H1 (cell line): Measurements from ENCODE around the gene STAT3. TPM values are rescaled to one million over a fixed set of nuclear protein-coding genes. Genes with fewer than 3 reads are reported as not detected.

Experiments
- CTCF ChIA-PET: fragments of 300-600 bp; sonication (Branson Sonifier 250); formaldehyde crosslinking; loops from one replicate; lab custom pipeline; 2021; ENCODE audit not compliant: partially characterized antibody; lab: Charles Lee
- POLR2A ChIA-PET: fragments of 300-600 bp; sonication (Branson Sonifier 250); formaldehyde crosslinking; loops from one replicate; lab custom pipeline; 2021; ENCODE audit warnings: inconsistent platforms; ENCODE audit not compliant: partially characterized antibody; lab: Charles Lee
- DNase-seq, 2 experiments: peaks; one replicate each; pipeline versions ENCODE4 v3.0.0 to v3.0.0-alpha.2; 2010 to 2022; ENCODE audit warnings: low spot score in 2 of 2, low read depth in 1 of 2, mixed read lengths in 1 of 2
- FAIRE-seq: peaks from 2 replicates; lab custom pipeline; 2011; peaks lifted over from hg19 to GRCh38; lab: Jason Lieb, UNC
- H2AFZ ChIP-seq: 2 replicates; pipeline ENCODE4 v1.8.1; 2012; ENCODE audit warnings: low read length, inconsistent platforms
- H2AK5ac ChIP-seq: 2 replicates; pipeline ENCODE4 v1.6.1; 2013; ENCODE audit warnings: low read depth, low read length
- H2BK120ac ChIP-seq: replicated peaks from 2 replicates; pipeline ENCODE3; 2013; ENCODE audit warnings: low read depth, low read length, inconsistent platforms
- H2BK12ac ChIP-seq: 2 replicates; pipeline ENCODE4 v1.6.1; 2013; ENCODE audit warnings: low read depth, low read length
- H2BK15ac ChIP-seq: 2 replicates; pipeline ENCODE4 v1.6.1; 2013; ENCODE audit warnings: low read length
- H2BK20ac ChIP-seq: 2 replicates; pipeline ENCODE4 v1.6.1; 2013; ENCODE audit warnings: low read length
- H2BK5ac ChIP-seq: 2 replicates; pipeline ENCODE4 v1.6.1; 2013; ENCODE audit warnings: low read depth, low read length
- H3K14ac ChIP-seq: 2 replicates; pipeline ENCODE4 v1.6.1; 2013; ENCODE audit warnings: inconsistent platforms; ENCODE audit not compliant: insufficient read length
- H3K18ac ChIP-seq: 2 replicates; pipeline ENCODE4 v1.6.1; 2013; ENCODE audit warnings: low read length; ENCODE audit errors: extremely low read depth
- H3K23ac ChIP-seq: 2 replicates; pipeline ENCODE4 v1.6.1; 2013; ENCODE audit warnings: inconsistent platforms; ENCODE audit not compliant: insufficient read length
- H3K23me2 ChIP-seq: 2 replicates; pipeline ENCODE4 v1.6.1; 2013; ENCODE audit warnings: low read depth, low read length
- H3K27ac ChIP-seq: 2 replicates; pipeline ENCODE4 v1.6.1; 2011; ENCODE audit warnings: low read depth, low read length, inconsistent platforms
- H3K27me3 ChIP-seq, 4 experiments: replicated peaks in 1 of 4; 1 replicate in 1 of 4; 2 replicates in 3 of 4; pipeline versions ENCODE4 v1.6.1 to v1.8.1; 2011 to 2013; ENCODE audit warnings: low read length in 3 of 4, mild to moderate bottlenecking in 3 of 4, inconsistent platforms in 2 of 4, mixed read lengths in 2 of 4, moderate library complexity in 1 of 4; ENCODE audit not compliant: control insufficient read depth in 3 of 4, insufficient read depth in 3 of 4; ENCODE audit errors: extremely low read depth in 1 of 4
- H3K36me3 ChIP-seq, 4 experiments: 2 replicates each; pipeline versions ENCODE4 v1.6.1 to v1.8.1; 2011 to 2013; ENCODE audit warnings: mild to moderate bottlenecking in 4 of 4, low read length in 3 of 4, moderate library complexity in 2 of 4, control low read depth in 1 of 4, inconsistent platforms in 1 of 4; ENCODE audit not compliant: insufficient read depth in 4 of 4, control insufficient read depth in 2 of 4
- H3K4ac ChIP-seq: replicated peaks from 2 replicates; pipeline ENCODE3; 2013; ENCODE audit warnings: low read length, low read depth, mixed read lengths, inconsistent platforms; ENCODE audit not compliant: insufficient read length
- H3K4me1 ChIP-seq, 4 experiments: replicated peaks in 1 of 4; 1 replicate in 1 of 4; 2 replicates in 3 of 4; pipeline versions ENCODE4 v1.6.1 to v1.8.1; 2011 to 2013; ENCODE audit warnings: low read length in 3 of 4, inconsistent platforms in 2 of 4, mixed read lengths in 1 of 4; ENCODE audit not compliant: insufficient read depth in 4 of 4, control insufficient read depth in 3 of 4
- H3K4me2 ChIP-seq, 2 experiments: 2 replicates each; pipeline versions ENCODE4 v1.6.1 to v1.8.1; 2011 to 2013; ENCODE audit warnings: low read depth in 2 of 2, low read length in 2 of 2, control low read depth in 1 of 2, inconsistent platforms in 1 of 2, mild to moderate bottlenecking in 1 of 2; ENCODE audit not compliant: insufficient read depth in 1 of 2
- H3K4me3 ChIP-seq, 4 experiments: fragments of 200-600, 300-600 bp in 1 of 4; sonication (generic), shearing (Covaris generic), sonication (Bioruptor Twin) in 1 of 4; 2 replicates each; pipeline versions ENCODE4 v1.5.1 to v1.8.1; 2011 to 2016; ENCODE audit warnings: low read length in 4 of 4, low read depth in 3 of 4, control low read depth in 2 of 4, inconsistent platforms in 2 of 4, mild to moderate bottlenecking in 2 of 4, mixed read lengths in 1 of 4, moderate library complexity in 1 of 4; ENCODE audit not compliant: insufficient read depth in 2 of 4; ENCODE audit errors: extremely low read depth in 1 of 4
- H3K56ac ChIP-seq: replicated peaks from 2 replicates; pipeline ENCODE3; 2013; ENCODE audit warnings: low read depth, mild to moderate bottlenecking, mixed read lengths, low read length, inconsistent platforms; ENCODE audit not compliant: insufficient read length
- H3K79me1 ChIP-seq: 2 replicates; pipeline ENCODE4 v1.6.1; 2013; ENCODE audit warnings: low read depth, low read length, control low read depth
- H3K79me2 ChIP-seq, 2 experiments: 2 replicates each; pipeline versions ENCODE4 v1.6.1 to v1.8.1; 2012 to 2013; ENCODE audit warnings: low read length in 2 of 2, mild to moderate bottlenecking in 2 of 2, inconsistent platforms in 1 of 2; ENCODE audit not compliant: insufficient read depth in 2 of 2, control insufficient read depth in 1 of 2
- H3K9ac ChIP-seq, 4 experiments: replicated peaks in 1 of 4; 1 replicate in 1 of 4; 2 replicates in 3 of 4; pipeline versions ENCODE4 v1.6.1 to v1.8.1; 2011 to 2013; ENCODE audit warnings: low read depth in 3 of 4, low read length in 3 of 4, control low read depth in 2 of 4, mild to moderate bottlenecking in 2 of 4, moderate library complexity in 2 of 4, inconsistent platforms in 1 of 4; ENCODE audit errors: extremely low read depth in 1 of 4
- H3K9me3 ChIP-seq, 2 experiments: 2 replicates each; pipeline versions ENCODE4 v1.6.1 to v1.8.1; 2012 to 2013; ENCODE audit warnings: mild to moderate bottlenecking in 2 of 2, moderate library complexity in 2 of 2, control low read depth in 1 of 2, inconsistent platforms in 1 of 2, low read depth in 1 of 2, low read length in 1 of 2, mixed read lengths in 1 of 2; ENCODE audit not compliant: insufficient read depth in 2 of 2
- H4K20me1 ChIP-seq, 2 experiments: replicated peaks in 1 of 2; 2 replicates each; pipeline versions ENCODE3 to v1.8.1; 2011 to 2013; ENCODE audit warnings: inconsistent platforms in 2 of 2, low read length in 2 of 2, mild to moderate bottlenecking in 1 of 2; ENCODE audit not compliant: insufficient read depth in 2 of 2, control insufficient read depth in 1 of 2
- H4K5ac ChIP-seq: 2 replicates; pipeline ENCODE4 v1.6.1; 2013; ENCODE audit warnings: low read length, low read depth, mixed read lengths, inconsistent platforms; ENCODE audit not compliant: insufficient read length
- H4K8ac ChIP-seq: 2 replicates; pipeline ENCODE4 v1.8.0; 2013; ENCODE audit warnings: mild to moderate bottlenecking, moderate library complexity, low read length, inconsistent platforms; ENCODE audit not compliant: insufficient read depth; ENCODE audit errors: extremely low read depth
- H4K91ac ChIP-seq: replicated peaks from 2 replicates; pipeline ENCODE3; 2013; ENCODE audit warnings: low read length, mixed read lengths, inconsistent platforms; ENCODE audit not compliant: insufficient read length
- BCL11A ChIP-seq, 2 experiments: IDR thresholded peaks; one replicate each; pipeline ENCODE4 v1.6.1; 2011; ENCODE audit warnings: low read depth in 2 of 2, low read length in 2 of 2, mild to moderate bottlenecking in 2 of 2
- CBX8 ChIP-seq: fragments of 300-800, 300-1000 bp; sonication (generic); IDR thresholded peaks from 2 replicates; pipeline ENCODE4 v1.7.1; 2016; ENCODE audit warnings: low read depth, low read length, borderline replicate concordance
- CREB1 ChIP-seq: IDR thresholded peaks from 2 replicates; pipeline ENCODE4 v1.6.1; 2012; ENCODE audit warnings: inconsistent platforms
- E2F6 ChIP-seq: IDR thresholded peaks from 2 replicates; pipeline ENCODE4 v1.6.1; 2012; ENCODE audit warnings: inconsistent platforms
- GTF2F1 ChIP-seq: IDR thresholded peaks from 2 replicates; pipeline ENCODE4 v1.6.1; 2012; ENCODE audit warnings: low read depth, low read length, improper control_type of control experiment, borderline replicate concordance
- MAFK ChIP-seq: IDR thresholded peaks from 2 replicates; pipeline ENCODE4 v1.6.1; 2012; ENCODE audit warnings: low read depth, mild to moderate bottlenecking, improper control_type of control experiment, low read length
- NANOG ChIP-seq: IDR thresholded peaks from 2 replicates; pipeline ENCODE4 v1.6.1; 2011; ENCODE audit warnings: low read length, low read depth, mild to moderate bottlenecking, inconsistent platforms; ENCODE audit not compliant: insufficient read depth, poor library complexity, severe bottlenecking
- NRF1 ChIP-seq: IDR thresholded peaks from 2 replicates; pipeline ENCODE4 v1.6.1; 2011; ENCODE audit warnings: mild to moderate bottlenecking, low read depth, low read length, improper control_type of control experiment
- PHF8 ChIP-seq: fragments of 200-600 bp; sonication (generic); conservative IDR thresholded peaks from 2 replicates; pipeline ENCODE4 v1.7.1; 2012; ENCODE audit warnings: low read depth, mild to moderate bottlenecking, inconsistent platforms, low read length, moderate library complexity
- POU5F1 ChIP-seq: IDR thresholded peaks from 2 replicates; pipeline ENCODE4 v1.6.1; 2011; ENCODE audit warnings: low read depth, mild to moderate bottlenecking, low read length, moderate library complexity
- SP1 ChIP-seq: IDR thresholded peaks from 2 replicates; pipeline ENCODE4 v1.6.1; 2011; ENCODE audit warnings: low read depth, low read length
- SUZ12 ChIP-seq: fragments of 200-600 bp; sonication (generic); IDR thresholded peaks from 2 replicates; pipeline ENCODE4 v1.6.1; 2012; ENCODE audit warnings: mild to moderate bottlenecking, inconsistent platforms, low read length, moderate library complexity, mixed read lengths
- WGBS, 2 experiments: shearing (Covaris generic) in 1 of 2; methylation state at CpG; one replicate each; pipeline versions ENCODE4 v1.1.6 to v1.1.7; 2013 to 2015; ENCODE audit warnings: low lambda C conversion rate in 2 of 2, mixed read lengths in 2 of 2, inconsistent platforms in 1 of 2, low coverage in 1 of 2, missing lambda C conversion rate in 1 of 2; ENCODE audit not compliant: insufficient replicate concordance in 2 of 2, insufficient coverage in 1 of 2, insufficient read length in 1 of 2; ENCODE audit errors: extremely low coverage in 1 of 2, missing lambda C conversion rate in 1 of 2; 5-methylcytosine and 5-hydroxymethylcytosine counted together
- polyA plus RNA-seq, 7 experiments: library from polyadenylated mRNA; depleted of rRNA in 3 of 7; stranded (reverse) in 5 of 7; unstranded in 2 of 7; fragments of >200 nt in 5 of 7; fragments of 200-250 nt in 2 of 7; gene quantifications; 1 replicate in 5 of 7; 2 replicates in 1 of 7; 4 replicates in 1 of 7; pipeline versions ENCODE4 v1.2.1 to v1.2.3, GENCODE V29; 2011 to 2013; ENCODE audit warnings: missing spikeins in 2 of 7, mixed read lengths in 2 of 7
- total RNA-seq: library from RNA; stranded (reverse); fragmentation: NEBNext Ultra II Directional; extraction: Animal tissue kit (Norgen Biotek cat#: 25700); gene quantifications from 2 replicates; pipeline ENCODE4 v1.2.1, GENCODE V29; 2021

Gene STAT3
- total and polyA plus RNA-seq, 2 of the 8 experiments (the other 6 are each of a cell fraction or from before 2014, with no cell fraction given) = 38.4 to 94.1 TPM

- Histone ChIP-seq H3K79me2 (no peaks in the 10 kb centered on the region), H3K27ac (no peak overlapping the region), H3K18ac (no peak overlapping the region), H4K5ac (no peak overlapping the region), H3K9me3 (no peaks in the 10 kb centered on the region), H2AK5ac (no peak overlapping the region), H3K23ac (no peak overlapping the region), H4K91ac (no peak overlapping the region), H2BK20ac (no peak overlapping the region), H3K4ac (no peak overlapping the region), H2AFZ (no peak overlapping the region), H3K4me3 (no peak overlapping the region), H4K20me1 (peaks cover 2 to 3% of the 10 kb centered on the region in 2 experiments), H4K8ac (no peak overlapping the region), H2BK5ac (no peak overlapping the region), H3K56ac (no peak overlapping the region), H3K4me2 (no peak overlapping the region), H3K27me3 (no peaks in the 10 kb centered on the region), H3K79me1 (0 out of 2 replicates have a peak, but pooled peaks cover 2% of the 10 kb centered on the region), H3K23me2 (no peaks in the 10 kb centered on the region), H2BK15ac (0 out of 2 replicates have a peak overlapping the region, but pooled peaks have one; percentile 8), H3K14ac (no peak overlapping the region), H3K36me3 (peaks cover 0 to 8% (median 4%) of the 10 kb centered on the region in 4 experiments; a peak in 3 of 8 replicates), H2BK120ac (no peak overlapping the region), H3K9ac (no peak overlapping the region), H3K4me1 (peaks cover 11 to 31% (median 21%) of the 10 kb centered on the region in 4 experiments), H2BK12ac (no peak overlapping the region)
- DNase-seq = no peak
- WGBS, 2 experiments = 97% methylated on average over 60 of the region's 63 CpGs; no CpG with 5 or more reads in 1 of the 2 experiments
- FAIRE-seq = no peak
- ChIA-PET POLR2A (interaction anchor here (0.9 to 1.9 kb wide), 3 partner anchors 12 to 81 kb away, joined by 3 to 9 read pairs (median 4); no protein-coding TSS in a partner anchor), CTCF (interaction anchor here (0.8 to 23.6 kb wide), 18 partner anchors 10 to 181 kb away, joined by 3 to 542 read pairs (median 12); partner anchors contain the start of genes CAVIN1, PSMC3IP and STAT3)
- TF ChIP-seq SUZ12 (no peak), PHF8 (no peak), SP1 (no peak), E2F6 (no peak), NRF1 (no peak), POU5F1 (no peak), CREB1 (no peak), BCL11A (IDR thresholded peaks at IDR 0.05; ENCODE audit: low read depth in 2 of 2, low read length in 2 of 2) (no peak), GTF2F1 (no peak), MAFK (no peak), CBX8 (no peak), NANOG (no peak)
Measured at GRCh38 chr17:42404326-42405055, 16.2 kb upstream of the STAT3 start.
